ENCODE measurements around the gene CHST11. TPM values are rescaled to one million over a fixed set of nuclear protein-coding genes. Genes with fewer than 3 reads are reported as not detected.
A peak's percentile ranks its signal among the peaks of the same experiment; 100 is the strongest.

The CHST11 gene
- total and polyA plus RNA-seq, 9 of the 15 experiments (the other 6 are each of a cell fraction or from before 2014, with no cell fraction given), result 2.3 to 38.7 (median 15.0) TPM

DNA sequence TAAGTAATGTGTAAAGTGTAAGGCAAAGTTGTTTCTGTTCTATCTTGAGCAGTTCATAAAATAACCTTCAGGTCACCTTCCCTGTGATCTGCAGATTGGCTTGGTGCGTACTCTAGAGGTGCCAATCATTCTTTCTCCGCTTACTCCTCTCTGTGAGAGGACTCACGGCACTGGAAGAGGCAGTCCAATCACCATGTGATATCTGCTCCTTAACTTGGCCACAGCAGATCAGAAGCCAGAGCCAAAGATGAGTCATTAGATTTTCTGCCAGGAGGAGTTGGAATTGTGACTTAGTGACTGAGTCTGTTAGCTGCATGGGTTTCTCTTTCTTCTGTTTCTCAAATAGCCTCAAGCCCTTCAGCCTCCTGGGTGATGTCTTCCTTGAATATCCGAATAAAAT, 335.8 kb downstream of the CHST11 start (continued):
- TF ChIP-seq, protein P1, sequence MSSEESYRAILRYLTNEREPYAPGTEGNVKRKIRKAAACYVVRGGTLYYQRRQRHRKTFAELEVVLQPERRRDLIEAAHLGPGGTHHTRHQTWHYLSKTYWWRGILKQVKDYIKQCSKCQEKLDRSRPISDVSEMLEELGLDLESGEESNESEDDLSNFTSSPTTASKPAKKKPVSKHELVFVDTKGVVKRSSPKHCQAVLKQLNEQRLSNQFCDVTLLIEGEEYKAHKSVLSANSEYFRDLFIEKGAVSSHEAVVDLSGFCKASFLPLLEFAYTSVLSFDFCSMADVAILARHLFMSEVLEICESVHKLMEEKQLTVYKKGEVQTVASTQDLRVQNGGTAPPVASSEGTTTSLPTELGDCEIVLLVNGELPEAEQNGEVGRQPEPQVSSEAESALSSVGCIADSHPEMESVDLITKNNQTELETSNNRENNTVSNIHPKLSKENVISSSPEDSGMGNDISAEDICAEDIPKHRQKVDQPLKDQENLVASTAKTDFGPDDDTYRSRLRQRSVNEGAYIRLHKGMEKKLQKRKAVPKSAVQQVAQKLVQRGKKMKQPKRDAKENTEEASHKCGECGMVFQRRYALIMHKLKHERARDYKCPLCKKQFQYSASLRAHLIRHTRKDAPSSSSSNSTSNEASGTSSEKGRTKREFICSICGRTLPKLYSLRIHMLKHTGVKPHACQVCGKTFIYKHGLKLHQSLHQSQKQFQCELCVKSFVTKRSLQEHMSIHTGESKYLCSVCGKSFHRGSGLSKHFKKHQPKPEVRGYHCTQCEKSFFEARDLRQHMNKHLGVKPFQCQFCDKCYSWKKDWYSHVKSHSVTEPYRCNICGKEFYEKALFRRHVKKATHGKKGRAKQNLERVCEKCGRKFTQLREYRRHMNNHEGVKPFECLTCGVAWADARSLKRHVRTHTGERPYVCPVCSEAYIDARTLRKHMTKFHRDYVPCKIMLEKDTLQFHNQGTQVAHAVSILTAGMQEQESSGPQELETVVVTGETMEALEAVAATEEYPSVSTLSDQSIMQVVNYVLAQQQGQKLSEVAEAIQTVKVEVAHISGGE (CRISPR knock-in tag; IDR thresholded peaks at IDR 0.05), result no peak
- no peak for TF ChIP-seq U2AF1 (optimal IDR thresholded peaks at IDR 0.05; ENCODE audit: low read depth, low read length)
- TF ChIP-seq, protein P2, sequence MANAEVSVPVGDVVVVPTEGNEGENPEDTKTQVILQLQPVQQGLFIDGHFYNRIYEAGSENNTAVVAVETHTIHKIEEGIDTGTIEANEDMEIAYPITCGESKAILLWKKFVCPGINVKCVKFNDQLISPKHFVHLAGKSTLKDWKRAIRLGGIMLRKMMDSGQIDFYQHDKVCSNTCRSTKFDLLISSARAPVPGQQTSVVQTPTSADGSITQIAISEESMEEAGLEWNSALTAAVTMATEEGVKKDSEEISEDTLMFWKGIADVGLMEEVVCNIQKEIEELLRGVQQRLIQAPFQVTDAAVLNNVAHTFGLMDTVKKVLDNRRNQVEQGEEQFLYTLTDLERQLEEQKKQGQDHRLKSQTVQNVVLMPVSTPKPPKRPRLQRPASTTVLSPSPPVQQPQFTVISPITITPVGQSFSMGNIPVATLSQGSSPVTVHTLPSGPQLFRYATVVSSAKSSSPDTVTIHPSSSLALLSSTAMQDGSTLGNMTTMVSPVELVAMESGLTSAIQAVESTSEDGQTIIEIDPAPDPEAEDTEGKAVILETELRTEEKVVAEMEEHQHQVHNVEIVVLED (CRISPR knock-in tag; IDR thresholded peaks at IDR 0.05), result no peak
- TF ChIP-seq FOXK2 (conservative IDR thresholded peaks at IDR 0.05 in 1 of 2, IDR thresholded peaks at IDR 0.05 in 1 of 2; ENCODE audit: low read depth in 2 of 2), result no peak
- TF ChIP-seq, protein P3, sequence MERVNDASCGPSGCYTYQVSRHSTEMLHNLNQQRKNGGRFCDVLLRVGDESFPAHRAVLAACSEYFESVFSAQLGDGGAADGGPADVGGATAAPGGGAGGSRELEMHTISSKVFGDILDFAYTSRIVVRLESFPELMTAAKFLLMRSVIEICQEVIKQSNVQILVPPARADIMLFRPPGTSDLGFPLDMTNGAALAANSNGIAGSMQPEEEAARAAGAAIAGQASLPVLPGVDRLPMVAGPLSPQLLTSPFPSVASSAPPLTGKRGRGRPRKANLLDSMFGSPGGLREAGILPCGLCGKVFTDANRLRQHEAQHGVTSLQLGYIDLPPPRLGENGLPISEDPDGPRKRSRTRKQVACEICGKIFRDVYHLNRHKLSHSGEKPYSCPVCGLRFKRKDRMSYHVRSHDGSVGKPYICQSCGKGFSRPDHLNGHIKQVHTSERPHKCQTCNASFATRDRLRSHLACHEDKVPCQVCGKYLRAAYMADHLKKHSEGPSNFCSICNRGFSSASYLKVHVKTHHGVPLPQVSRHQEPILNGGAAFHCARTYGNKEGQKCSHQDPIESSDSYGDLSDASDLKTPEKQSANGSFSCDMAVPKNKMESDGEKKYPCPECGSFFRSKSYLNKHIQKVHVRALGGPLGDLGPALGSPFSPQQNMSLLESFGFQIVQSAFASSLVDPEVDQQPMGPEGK (CRISPR knock-in tag; IDR thresholded peaks at IDR 0.05; ENCODE audit: borderline replicate concordance), result no peak
- no peak for TF ChIP-seq NUFIP1 (IDR thresholded peaks at IDR 0.05; ENCODE audit: partially characterized antibody)
- no peak for TF ChIP-seq SMARCA4 (IDR thresholded peaks at IDR 0.05)
- TF ChIP-seq L3MBTL2 (IDR thresholded peaks at IDR 0.05), result peak; percentile 38; the same call in 1 of the 2 replicates
- no peak for TF ChIP-seq PRMT5 (CRISPR knock-in tag; IDR thresholded peaks at IDR 0.05)
- peak; percentile 53; the same call in 1 of the 2 replicates for TF ChIP-seq ESRRA (IDR thresholded peaks at IDR 0.05; ENCODE audit: borderline replicate concordance, low read depth)
- TF ChIP-seq, protein P4, sequence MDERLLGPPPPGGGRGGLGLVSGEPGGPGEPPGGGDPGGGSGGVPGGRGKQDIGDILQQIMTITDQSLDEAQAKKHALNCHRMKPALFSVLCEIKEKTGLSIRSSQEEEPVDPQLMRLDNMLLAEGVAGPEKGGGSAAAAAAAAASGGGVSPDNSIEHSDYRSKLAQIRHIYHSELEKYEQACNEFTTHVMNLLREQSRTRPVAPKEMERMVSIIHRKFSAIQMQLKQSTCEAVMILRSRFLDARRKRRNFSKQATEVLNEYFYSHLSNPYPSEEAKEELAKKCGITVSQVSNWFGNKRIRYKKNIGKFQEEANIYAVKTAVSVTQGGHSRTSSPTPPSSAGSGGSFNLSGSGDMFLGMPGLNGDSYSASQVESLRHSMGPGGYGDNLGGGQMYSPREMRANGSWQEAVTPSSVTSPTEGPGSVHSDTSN (CRISPR knock-in tag; IDR thresholded peaks at IDR 0.05; ENCODE audit: low read depth), result peak; percentile 18; the same call in 1 of the 2 replicates
- TF ChIP-seq, protein P4 (tag; conservative IDR thresholded peaks at IDR 0.05; ENCODE audit: low read depth), result peak; percentile 60
- no peak for TF ChIP-seq FOXK1 (CRISPR knock-in tag; IDR thresholded peaks at IDR 0.05; ENCODE audit: borderline replicate concordance)
- no peak for TF ChIP-seq MCM5 (IDR thresholded peaks at IDR 0.05; ENCODE audit: low read depth)
- TF ChIP-seq BRCA1 (IDR thresholded peaks at IDR 0.05), result no peak
- no peak for TF ChIP-seq BRCA1 (CRISPR knock-in tag; IDR thresholded peaks at IDR 0.05)
- no peak for TF ChIP-seq BRF1 (IDR thresholded peaks at IDR 0.05; ENCODE audit: borderline replicate concordance, extremely low read depth, insufficient read length)
- TF ChIP-seq XRCC3 (IDR thresholded peaks at IDR 0.05), result no peak
- no peak for TF ChIP-seq TGIF2 (CRISPR knock-in tag; IDR thresholded peaks at IDR 0.05)
- no peak for TF ChIP-seq HDGF (IDR thresholded peaks at IDR 0.05)
- no peak for TF ChIP-seq ZNF24 (IDR thresholded peaks at IDR 0.05)
